Measurements from ENCODE around the gene ERMP1.

Gene ERMP1

GRCh38 chr9:5764130-5764868, 68.6 kb downstream of the ERMP1 start:
- H3K36me3 ChIP-seq (replicated peaks in 1 of 2; ENCODE audit: control insufficient read depth in 2 of 2, insufficient read depth in 2 of 2, low read length in 2 of 2), result peaks cover 18 to 96% of the 10 kb centered on the region in 2 donors
- no peaks in the 10 kb centered on the region for H3K27me3 ChIP-seq (ENCODE audit: control insufficient read depth in 3 of 3, insufficient read depth in 3 of 3, low read depth in 1 of 3, low read length in 3 of 3)
- H3K4me3 ChIP-seq (ENCODE audit: low read length in 2 of 2), result no peak overlapping the region
- no peak overlapping the region for H2AFZ ChIP-seq (ENCODE audit: low read length)
- H3K14ac ChIP-seq (ENCODE audit: low read length), result no peak overlapping the region
- H3K27ac ChIP-seq (replicated peaks; ENCODE audit: low read length), result no peak overlapping the region
- H2BK120ac ChIP-seq (ENCODE audit: low read depth, low read length), result no peak overlapping the region
- H3K18ac ChIP-seq (ENCODE audit: low read length), result no peak overlapping the region
- peaks cover 0 to 2% of the 10 kb centered on the region in 2 donors for H3K9me3 ChIP-seq (replicated peaks in 1 of 2; ENCODE audit: control insufficient read depth in 2 of 2, insufficient read depth in 1 of 2, low read depth in 1 of 2, low read length in 2 of 2)
- H3K23ac ChIP-seq (ENCODE audit: low read depth, low read length, poor library complexity), result no peak overlapping the region
- no peak overlapping the region for H3K4ac ChIP-seq (ENCODE audit: low read length)
- no peak overlapping the region for H2BK12ac ChIP-seq (ENCODE audit: low read length)
- WGBS, 2 donors (ENCODE audit: extremely low coverage in 2 of 2, insufficient read length in 2 of 2, insufficient replicate concordance in 1 of 2), result no CpG with 5 or more reads among the region's 1 CpG
- H3K9ac ChIP-seq (ENCODE audit: low read depth, low read length, poor library complexity), result no peak overlapping the region
- H2AK5ac ChIP-seq (ENCODE audit: low read depth, low read length), result no peak overlapping the region
- no peaks in the 10 kb centered on the region for H3K4me1 ChIP-seq (ENCODE audit: control insufficient read depth in 2 of 2, insufficient read depth in 1 of 2, low read depth in 1 of 2, low read length in 2 of 2)
- H2BK15ac ChIP-seq (ENCODE audit: low read length), result no peak overlapping the region
- no peaks in the 10 kb centered on the region for H3K79me1 ChIP-seq (ENCODE audit: low read depth, low read length)
- no peak overlapping the region for H3K4me2 ChIP-seq (ENCODE audit: insufficient read depth, low read length, poor library complexity, severe bottlenecking)
- H4K91ac ChIP-seq (ENCODE audit: low read depth, low read length, poor library complexity), result no peak overlapping the region
- H4K8ac ChIP-seq (ENCODE audit: low read depth, low read length), result no peak overlapping the region
- DNase-seq (ENCODE audit: low spot score), result no peak
- H2BK5ac ChIP-seq (ENCODE audit: low read length), result no peak overlapping the region

DNA sequence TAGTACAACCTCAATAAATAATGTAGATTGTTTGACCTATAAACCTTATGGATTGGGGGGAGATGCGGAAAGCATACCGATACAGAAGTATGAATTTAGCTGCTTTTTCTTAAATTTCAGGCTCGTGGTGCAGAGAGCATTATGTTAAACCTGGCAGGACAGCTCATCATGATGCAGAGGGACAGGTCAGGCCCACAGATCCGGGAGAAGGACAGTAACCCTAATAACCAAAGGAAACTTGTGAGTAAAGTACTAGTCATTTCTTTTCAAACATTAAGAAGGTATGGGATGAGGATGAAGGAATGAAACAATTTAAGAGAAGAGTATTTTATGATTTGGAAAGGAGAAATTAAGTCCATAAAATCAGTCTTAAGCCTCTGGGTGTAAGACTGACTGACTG, 70.5 kb downstream of the ERMP1 start:
- no peak overlapping the region for H3K18ac ChIP-seq (ENCODE audit: low read length)
- no CpG with 5 or more reads among the region's 4 CpGs for WGBS, 2 donors (ENCODE audit: extremely low coverage in 2 of 2, insufficient read length in 2 of 2, insufficient replicate concordance in 1 of 2)
- H3K4me1 ChIP-seq (ENCODE audit: control insufficient read depth in 2 of 2, insufficient read depth in 1 of 2, low read depth in 1 of 2, low read length in 2 of 2), result no peaks in the 10 kb centered on the region
- H3K9me3 ChIP-seq (replicated peaks in 1 of 2; ENCODE audit: control insufficient read depth in 2 of 2, insufficient read depth in 1 of 2, low read depth in 1 of 2, low read length in 2 of 2), result peaks cover 0 to 2% of the 10 kb centered on the region in 2 donors
- H3K27me3 ChIP-seq (ENCODE audit: control insufficient read depth in 3 of 3, insufficient read depth in 3 of 3, low read depth in 1 of 3, low read length in 3 of 3), result no peaks in the 10 kb centered on the region
- peaks cover 13 to 94% of the 10 kb centered on the region in 2 donors for H3K36me3 ChIP-seq (replicated peaks in 1 of 2; ENCODE audit: control insufficient read depth in 2 of 2, insufficient read depth in 2 of 2, low read length in 2 of 2)
- no peak overlapping the region for H3K4ac ChIP-seq (ENCODE audit: low read length)
- no peak overlapping the region for H2AK5ac ChIP-seq (ENCODE audit: low read depth, low read length)
- no peak overlapping the region for H3K4me3 ChIP-seq (ENCODE audit: low read length in 2 of 2)
- no peak overlapping the region for H4K8ac ChIP-seq (ENCODE audit: low read depth, low read length)
- no peak overlapping the region for H4K91ac ChIP-seq (ENCODE audit: low read depth, low read length, poor library complexity)
- no peak overlapping the region for H3K23ac ChIP-seq (ENCODE audit: low read depth, low read length, poor library complexity)
- no peak overlapping the region for H2BK5ac ChIP-seq (ENCODE audit: low read length)
- no peak overlapping the region for H3K27ac ChIP-seq (replicated peaks; ENCODE audit: low read length)
- DNase-seq (ENCODE audit: low spot score), result no peak
- no peak overlapping the region for H3K4me2 ChIP-seq (ENCODE audit: insufficient read depth, low read length, poor library complexity, severe bottlenecking)
- H3K14ac ChIP-seq (ENCODE audit: low read length), result no peak overlapping the region
- no peak overlapping the region for H2BK12ac ChIP-seq (ENCODE audit: low read length)
- no peak overlapping the region for H2BK15ac ChIP-seq (ENCODE audit: low read length)
- no peak overlapping the region for H3K9ac ChIP-seq (ENCODE audit: low read depth, low read length, poor library complexity)
- no peak overlapping the region for H2AFZ ChIP-seq (ENCODE audit: low read length)
- H2BK120ac ChIP-seq (ENCODE audit: low read depth, low read length), result no peak overlapping the region
- H3K79me1 ChIP-seq (ENCODE audit: low read depth, low read length), result no peaks in the 10 kb centered on the region

GRCh38 chr9:5760338-5760737, 72.6 kb downstream of the ERMP1 start:
- Histone ChIP-seq H3K4ac (ENCODE audit: low read length) (no peak overlapping the region), H2BK12ac (ENCODE audit: low read length) (no peak overlapping the region), H2BK120ac (ENCODE audit: low read depth, low read length) (no peak overlapping the region), H2AFZ (ENCODE audit: low read length) (no peak overlapping the region), H3K4me3 (ENCODE audit: low read length in 2 of 2) (no peak overlapping the region), H3K27me3 (ENCODE audit: control insufficient read depth in 3 of 3, insufficient read depth in 3 of 3, low read depth in 1 of 3, low read length in 3 of 3) (no peaks in the 10 kb centered on the region), H2BK15ac (ENCODE audit: low read length) (no peak overlapping the region), H4K8ac (ENCODE audit: low read depth, low read length) (no peak overlapping the region), H3K9ac (ENCODE audit: low read depth, low read length, poor library complexity) (no peak overlapping the region), H3K9me3 (replicated peaks in 1 of 2; ENCODE audit: control insufficient read depth in 2 of 2, insufficient read depth in 1 of 2, low read depth in 1 of 2, low read length in 2 of 2) (peaks cover 0 to 1% of the 10 kb centered on the region in 2 donors), H3K79me1 (ENCODE audit: low read depth, low read length) (no peaks in the 10 kb centered on the region), H3K36me3 (replicated peaks in 1 of 2; ENCODE audit: control insufficient read depth in 2 of 2, insufficient read depth in 2 of 2, low read length in 2 of 2) (peaks cover 9 to 94% of the 10 kb centered on the region in 2 donors), H3K23ac (ENCODE audit: low read depth, low read length, poor library complexity) (no peak overlapping the region), H3K27ac (replicated peaks; ENCODE audit: low read length) (no peak overlapping the region), H3K4me1 (ENCODE audit: control insufficient read depth in 2 of 2, insufficient read depth in 1 of 2, low read depth in 1 of 2, low read length in 2 of 2) (no peaks in the 10 kb centered on the region), H2AK5ac (ENCODE audit: low read depth, low read length) (no peak overlapping the region), H3K14ac (ENCODE audit: low read length) (no peak overlapping the region), H2BK5ac (ENCODE audit: low read length) (no peak overlapping the region), H3K18ac (ENCODE audit: low read length) (no peak overlapping the region), H3K4me2 (ENCODE audit: insufficient read depth, low read length, poor library complexity, severe bottlenecking) (no peak overlapping the region), H4K91ac (ENCODE audit: low read depth, low read length, poor library complexity) (no peak overlapping the region)
- DNase-seq (ENCODE audit: low spot score), result no peak
- no CpG with 5 or more reads among the region's 1 CpG for WGBS, 2 donors (ENCODE audit: extremely low coverage in 2 of 2, insufficient read length in 2 of 2, insufficient replicate concordance in 1 of 2)

DNA sequence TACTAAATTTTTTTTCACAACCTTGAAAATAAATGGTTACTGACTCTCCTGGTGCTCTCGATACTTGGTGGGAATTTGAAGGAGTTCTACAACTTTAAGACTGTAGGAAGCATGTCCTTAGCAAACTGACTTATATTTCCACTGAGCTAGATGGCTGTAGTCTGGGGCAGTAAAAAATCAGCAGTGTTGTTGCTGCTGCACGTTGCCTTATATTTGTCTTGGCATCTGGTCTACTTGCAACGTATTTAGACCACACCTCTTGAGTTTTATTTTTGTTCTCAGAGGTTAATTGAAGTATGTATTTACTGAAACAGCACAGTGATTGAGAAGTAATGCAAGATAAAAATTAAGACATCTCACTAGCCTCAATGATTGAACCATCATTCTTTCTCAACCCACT, 76.3 kb downstream of the ERMP1 start:
- Histone ChIP-seq H3K4me1 (ENCODE audit: control insufficient read depth in 2 of 2, insufficient read depth in 1 of 2, low read depth in 1 of 2, low read length in 2 of 2) (no peaks in the 10 kb centered on the region), H2BK5ac (ENCODE audit: low read length) (no peak overlapping the region), H4K91ac (ENCODE audit: low read depth, low read length, poor library complexity) (no peak overlapping the region), H2AK5ac (ENCODE audit: low read depth, low read length) (no peak overlapping the region), H3K4me2 (ENCODE audit: insufficient read depth, low read length, poor library complexity, severe bottlenecking) (no peak overlapping the region), H2AFZ (ENCODE audit: low read length) (no peak overlapping the region), H3K9me3 (replicated peaks in 1 of 2; ENCODE audit: control insufficient read depth in 2 of 2, insufficient read depth in 1 of 2, low read depth in 1 of 2, low read length in 2 of 2) (no peaks in the 10 kb centered on the region), H3K79me1 (ENCODE audit: low read depth, low read length) (no peaks in the 10 kb centered on the region), H2BK12ac (ENCODE audit: low read length) (no peak overlapping the region), H3K23ac (ENCODE audit: low read depth, low read length, poor library complexity) (no peak overlapping the region), H3K27ac (replicated peaks; ENCODE audit: low read length) (no peak overlapping the region), H3K27me3 (ENCODE audit: control insufficient read depth in 3 of 3, insufficient read depth in 3 of 3, low read depth in 1 of 3, low read length in 3 of 3) (no peaks in the 10 kb centered on the region), H3K36me3 (replicated peaks in 1 of 2; ENCODE audit: control insufficient read depth in 2 of 2, insufficient read depth in 2 of 2, low read length in 2 of 2) (peaks cover 1 to 90% of the 10 kb centered on the region in 2 donors), H2BK15ac (ENCODE audit: low read length) (no peak overlapping the region), H3K18ac (ENCODE audit: low read length) (no peak overlapping the region), H3K14ac (ENCODE audit: low read length) (no peak overlapping the region), H4K8ac (ENCODE audit: low read depth, low read length) (no peak overlapping the region), H3K4me3 (ENCODE audit: low read length in 2 of 2) (no peak overlapping the region), H2BK120ac (ENCODE audit: low read depth, low read length) (no peak overlapping the region), H3K9ac (ENCODE audit: low read depth, low read length, poor library complexity) (no peak overlapping the region), H3K4ac (ENCODE audit: low read length) (no peak overlapping the region)
- no peak for DNase-seq (ENCODE audit: low spot score)
- WGBS, 2 donors (ENCODE audit: extremely low coverage in 2 of 2, insufficient read length in 2 of 2, insufficient replicate concordance in 1 of 2), result no CpG with 5 or more reads among the region's 3 CpGs

All from neuronal stem cell (in vitro differentiated cells).